D721Med (cell line): Measurements from ENCODE around the gene PPP2R1A.

ENCODE experiments used
- DNase-seq: peaks from one replicate; pipeline ENCODE4 v3.0.0; 2011; ENCODE audit warnings: low spot score; ENCODE audit not compliant: insufficient read length
- FAIRE-seq: peaks from 2 replicates; lab custom pipeline; 2011; peaks lifted over from hg19 to GRCh38; lab: Jason Lieb, UNC
- CTCF ChIP-seq: IDR thresholded peaks from 2 replicates; pipeline ENCODE4 v1.5.1; 2012; ENCODE audit warnings: mild to moderate bottlenecking, control low read depth; ENCODE audit not compliant: insufficient read depth; ENCODE audit errors: missing control alignments

Gene PPP2R1A

GRCh38 chr19:52229524-52229923, 39.7 kb downstream of the PPP2R1A start:
- FAIRE-seq, result no peak
- no peak for TF ChIP-seq CTCF
- DNase-seq, result no peak

- no peak for FAIRE-seq
- no peak for TF ChIP-seq CTCF
These were observed 40.8 kb downstream of the PPP2R1A start for GRCh38 chr19:52230685-52231084.

GRCh38 chr19:52231154-52231910, 41.5 kb downstream of the PPP2R1A start:
- TF ChIP-seq CTCF, result no peak
- DNase-seq (no peak), FAIRE-seq (no peak)

More at GRCh38 chr19:52230685-52231084, 40.8 kb downstream of the PPP2R1A start:
- no peak for DNase-seq

- FAIRE-seq (no peak), DNase-seq (no peak)
- no peak for TF ChIP-seq CTCF
These were observed 44.6 kb downstream of the PPP2R1A start for GRCh38 chr19:52234406-52234805.

GRCh38 chr19:52237197-52237596, 47.3 kb downstream of the PPP2R1A start:
- DNase-seq, result no peak
- no peak for FAIRE-seq
- no peak for TF ChIP-seq CTCF

- TF ChIP-seq CTCF, result peak; percentile 90
- FAIRE-seq, result peak; percentile 51
- no peak for DNase-seq
These were observed 48.0 kb downstream of the PPP2R1A start for GRCh38 chr19:52237771-52238400.

GRCh38 chr19:52244021-52244420, 54.2 kb downstream of the PPP2R1A start:
- FAIRE-seq, result no peak
- DNase-seq, result no peak
- TF ChIP-seq CTCF, result no peak
